Measurements from ENCODE around the gene ZSCAN21.

ZSCAN21 gene

DNA sequence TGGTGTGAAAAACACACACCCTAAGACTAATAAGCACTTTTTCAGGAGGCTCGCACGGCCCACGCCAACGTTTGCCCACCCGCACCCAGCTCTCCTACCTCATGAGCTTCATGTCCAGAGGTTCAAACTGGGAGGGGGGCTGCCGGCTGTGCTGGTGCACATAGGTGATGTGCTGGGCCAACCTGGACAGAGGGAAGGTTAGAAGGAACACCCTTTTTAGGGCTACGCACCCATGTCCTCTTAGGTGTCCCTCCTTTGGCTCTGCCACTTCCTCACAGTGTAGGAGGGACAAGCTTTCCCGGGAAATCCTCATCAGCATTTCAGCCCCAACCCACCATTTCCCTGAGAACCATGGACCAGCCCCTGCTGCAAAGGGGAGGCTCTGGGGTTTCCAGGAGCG is 45.7 kb downstream of the ZSCAN21 start:
- DNase-seq (ENCODE audit: extremely low read depth in 1 of 2, low read depth in 1 of 2) = no peak

DNA sequence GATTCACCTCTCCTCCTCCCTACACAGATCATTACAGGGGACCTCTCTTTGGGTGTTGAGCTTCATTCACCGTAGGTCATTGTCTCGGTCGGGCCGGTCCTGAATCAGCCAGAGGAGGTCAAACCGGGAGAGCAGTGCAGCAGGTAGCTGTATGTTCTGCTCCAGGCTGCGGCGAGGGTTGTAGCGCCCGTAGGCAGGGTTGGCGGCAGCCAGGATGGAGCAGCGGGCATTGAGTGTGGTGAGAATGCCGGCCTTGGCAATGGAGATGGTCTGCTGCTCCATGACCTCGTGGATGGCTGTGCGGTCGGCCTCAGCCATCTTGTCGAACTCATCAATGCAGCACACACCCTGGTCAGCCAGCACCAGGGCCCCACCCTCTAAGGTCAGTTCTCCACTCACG is 46.1 kb downstream of the ZSCAN21 start:
- no peak for DNase-seq (ENCODE audit: extremely low read depth in 1 of 2, low read depth in 1 of 2)

DNA sequence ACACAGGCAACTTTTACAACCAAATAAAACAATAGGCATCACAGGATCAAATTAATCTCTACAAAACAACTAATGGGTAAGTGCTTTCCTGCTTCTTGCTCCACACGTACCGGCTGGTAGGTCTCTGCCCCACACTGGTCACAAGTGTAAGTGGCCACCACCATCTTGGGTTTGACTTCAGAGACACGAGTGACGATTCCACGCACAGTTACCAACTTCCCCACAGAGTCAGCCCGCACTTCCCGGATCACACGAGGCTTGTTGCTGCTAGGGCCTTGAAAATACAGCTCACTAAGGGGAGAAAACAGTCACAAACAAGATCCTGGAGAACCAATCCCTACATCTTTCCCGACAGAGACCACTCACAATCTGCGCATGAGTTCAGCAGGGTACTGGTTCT is 49.3 kb downstream of the ZSCAN21 start:
- DNase-seq (ENCODE audit: extremely low read depth in 1 of 2, low read depth in 1 of 2) = no peak

DNA sequence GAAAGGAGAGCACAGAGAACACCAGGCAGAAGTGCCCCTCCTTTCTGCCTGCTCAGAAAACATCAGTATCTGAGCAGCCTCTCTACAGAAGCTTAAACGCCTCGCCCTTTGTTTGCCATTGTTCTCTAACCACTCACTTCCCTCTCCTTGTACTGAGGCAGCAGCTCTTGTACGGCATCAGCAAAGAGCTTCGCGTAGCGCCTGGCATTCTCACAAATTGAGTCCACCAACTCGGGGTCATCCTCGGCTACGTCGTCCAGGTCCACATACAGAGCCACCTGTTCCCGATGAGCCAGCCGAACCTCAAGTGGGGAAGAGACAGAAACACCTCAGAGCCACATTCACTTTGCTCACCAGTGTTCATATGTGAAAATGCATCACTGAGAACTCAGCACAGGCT is 49.9 kb downstream of the ZSCAN21 start:
- no peak for DNase-seq (ENCODE audit: extremely low read depth in 1 of 2, low read depth in 1 of 2)

DNA sequence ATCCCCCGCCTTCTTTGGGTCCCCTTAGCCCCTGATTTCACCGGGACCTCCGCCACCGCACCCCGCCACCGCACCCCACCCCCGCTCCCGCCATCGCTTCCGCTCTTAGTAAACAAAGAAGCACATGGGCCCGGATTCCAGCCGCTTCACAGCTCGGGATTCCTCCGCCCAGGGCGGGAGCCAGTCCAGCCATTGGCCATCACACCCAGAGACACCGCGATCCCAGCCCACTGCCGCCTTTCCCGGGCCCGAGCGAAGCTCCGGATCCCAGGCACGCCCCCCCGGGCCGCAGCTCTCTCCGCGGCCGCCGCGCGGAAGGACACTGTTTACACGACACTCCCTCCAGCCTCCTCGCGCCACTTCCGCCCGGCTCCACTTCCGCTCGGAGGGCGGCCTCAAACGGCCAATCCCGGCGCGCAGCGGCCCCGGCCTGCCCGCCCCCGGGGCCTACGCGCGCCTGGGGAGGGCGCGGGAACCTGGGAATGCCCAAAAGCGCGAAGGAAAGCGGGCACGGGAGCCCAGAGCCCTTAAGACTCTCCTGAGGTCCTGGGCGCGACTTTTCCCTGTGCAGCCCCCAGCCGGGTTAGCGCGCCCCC is 50.9 kb downstream of the ZSCAN21 start:
- DNase-seq (ENCODE audit: extremely low read depth in 1 of 2, low read depth in 1 of 2) = peak; percentile 71 to 77

DNA sequence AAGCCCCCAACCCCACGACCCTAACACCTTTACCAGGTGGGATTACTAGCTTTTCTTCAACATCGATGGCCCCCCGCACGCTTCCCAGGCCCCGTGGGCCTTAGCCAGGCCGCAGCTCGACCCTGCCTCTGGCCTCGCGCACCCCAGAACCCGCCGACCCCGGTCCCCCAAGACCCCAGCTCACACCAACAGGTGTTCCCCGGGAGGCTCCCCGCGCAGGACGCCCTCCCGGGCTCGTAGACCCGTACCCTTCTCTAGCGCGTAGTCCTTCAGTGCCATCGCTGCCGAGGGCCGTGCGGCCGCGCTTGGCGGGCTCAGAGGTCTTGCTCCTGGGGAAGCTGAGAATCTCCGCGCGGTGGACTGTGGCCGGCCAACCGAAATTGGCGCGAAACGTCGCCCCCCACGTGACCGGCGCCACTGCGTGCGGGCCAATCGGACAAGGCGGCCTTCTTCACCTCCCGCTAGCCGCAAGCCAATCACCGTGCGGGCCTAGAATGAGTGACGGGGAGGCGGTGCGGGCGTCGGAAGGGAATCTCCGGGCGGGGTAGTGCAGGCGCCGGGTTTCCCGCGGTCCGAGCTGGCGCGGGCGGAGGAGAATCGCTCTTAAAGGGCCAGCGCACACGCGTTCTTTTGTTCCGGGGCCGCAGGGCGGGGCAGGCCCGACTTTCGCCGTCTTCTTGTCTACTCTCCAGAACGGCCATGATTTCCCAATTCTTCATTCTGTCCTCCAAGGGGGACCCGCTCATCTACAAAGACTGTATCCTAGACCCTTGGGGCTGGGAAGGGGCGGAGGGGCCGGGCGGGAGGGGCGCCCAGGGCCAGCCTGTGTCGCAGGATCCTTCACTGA is 51.7 kb downstream of the ZSCAN21 start, which contains the start of the genes AP4M1 and MCM7:
AP4M1 (plus strand) TSS at position 628 of the 847 bp plus-strand sequence; CDS start at position 700, 72 bp downstream.
MCM7 (minus strand) TSS at position 382 of the 847 bp plus-strand sequence; CDS start at position 279, 103 bp downstream.
- DNase-seq (ENCODE audit: extremely low read depth in 1 of 2, low read depth in 1 of 2) = peak; percentile 98

DNA sequence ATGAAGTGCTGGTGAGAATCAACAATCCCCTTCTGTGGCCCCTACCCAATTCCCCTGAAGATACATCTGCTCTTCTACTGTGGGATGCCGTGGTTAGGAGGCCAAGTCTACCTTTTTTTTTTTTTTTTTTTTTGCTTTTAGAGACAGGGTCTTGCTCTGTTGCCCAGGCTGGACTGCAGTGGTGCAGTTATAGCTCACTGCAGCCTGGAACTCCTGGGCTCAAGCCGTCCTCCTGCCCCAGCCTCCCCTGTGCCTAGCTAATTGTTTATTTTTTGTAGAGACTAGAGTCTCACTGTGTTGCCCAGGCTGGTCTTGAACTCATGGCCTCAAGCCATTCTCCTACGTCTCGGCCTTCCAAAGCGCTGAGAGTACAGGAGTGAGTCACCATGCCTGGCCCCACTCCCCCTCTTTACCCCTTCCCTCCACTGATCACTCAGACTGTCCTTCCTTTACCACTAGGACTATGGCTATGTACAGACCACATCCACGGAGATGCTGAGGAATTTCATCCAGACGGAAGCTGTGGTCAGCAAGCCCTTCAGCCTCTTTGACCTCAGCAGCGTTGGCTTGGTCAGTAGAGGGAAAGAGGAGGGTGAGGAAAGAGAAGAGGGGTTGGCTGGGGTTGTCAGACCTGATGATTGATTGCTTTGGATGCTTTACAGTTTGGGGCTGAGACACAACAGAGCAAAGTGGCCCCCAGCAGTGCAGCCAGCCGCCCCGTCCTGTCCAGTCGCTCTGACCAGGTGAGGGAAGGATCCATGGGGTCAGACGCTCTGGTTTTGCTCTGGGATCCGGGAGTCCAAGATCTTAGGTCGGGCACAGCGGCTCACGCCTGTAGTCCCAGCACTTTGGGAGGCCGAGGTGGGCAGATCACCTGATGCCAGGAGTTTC is 53.6 kb downstream of the ZSCAN21 start:
- no peak for DNase-seq (ENCODE audit: extremely low read depth in 1 of 2, low read depth in 1 of 2)

DNA sequence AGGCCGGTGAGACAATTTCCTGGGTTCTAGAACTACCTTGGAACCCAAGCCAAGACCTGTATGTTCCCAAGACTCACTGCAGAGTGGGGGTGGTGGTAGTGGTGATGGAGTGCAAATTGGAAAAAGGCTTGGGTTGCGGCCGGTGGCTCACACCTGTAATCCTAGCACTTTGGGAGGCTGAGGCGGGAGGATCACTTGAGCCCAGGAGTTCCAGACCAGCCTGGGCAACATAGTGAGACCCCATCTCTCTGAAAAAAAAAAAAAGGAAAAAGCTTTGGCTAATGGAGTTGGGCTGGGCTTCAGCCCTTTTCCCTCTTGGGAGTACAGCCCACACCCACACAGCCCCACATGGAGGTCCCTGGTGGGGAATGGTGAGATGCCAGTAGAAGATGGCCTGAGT is 56.0 kb downstream of the ZSCAN21 start:
- DNase-seq (ENCODE audit: extremely low read depth in 1 of 2, low read depth in 1 of 2) = no peak

DNA sequence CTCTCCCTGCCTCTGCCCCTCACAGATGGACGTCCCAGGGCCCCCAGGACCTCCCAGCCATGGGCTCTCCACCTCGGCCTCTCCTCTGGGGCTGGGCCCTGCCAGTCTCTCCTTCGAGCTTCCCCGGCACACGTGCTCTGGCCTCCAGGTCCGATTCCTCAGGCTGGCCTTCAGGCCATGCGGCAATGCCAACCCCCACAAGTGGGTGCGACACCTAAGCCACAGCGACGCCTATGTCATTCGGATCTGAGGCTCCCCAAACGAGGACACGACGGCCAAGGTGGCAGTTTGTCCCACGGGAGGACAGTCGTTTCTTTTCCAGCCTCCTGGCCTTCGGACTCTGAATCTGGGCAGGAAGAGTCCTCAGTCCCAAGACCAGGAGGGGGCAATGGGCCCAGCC is 57.1 kb downstream of the ZSCAN21 start:
- no peak for DNase-seq (ENCODE audit: extremely low read depth in 1 of 2, low read depth in 1 of 2)

DNA sequence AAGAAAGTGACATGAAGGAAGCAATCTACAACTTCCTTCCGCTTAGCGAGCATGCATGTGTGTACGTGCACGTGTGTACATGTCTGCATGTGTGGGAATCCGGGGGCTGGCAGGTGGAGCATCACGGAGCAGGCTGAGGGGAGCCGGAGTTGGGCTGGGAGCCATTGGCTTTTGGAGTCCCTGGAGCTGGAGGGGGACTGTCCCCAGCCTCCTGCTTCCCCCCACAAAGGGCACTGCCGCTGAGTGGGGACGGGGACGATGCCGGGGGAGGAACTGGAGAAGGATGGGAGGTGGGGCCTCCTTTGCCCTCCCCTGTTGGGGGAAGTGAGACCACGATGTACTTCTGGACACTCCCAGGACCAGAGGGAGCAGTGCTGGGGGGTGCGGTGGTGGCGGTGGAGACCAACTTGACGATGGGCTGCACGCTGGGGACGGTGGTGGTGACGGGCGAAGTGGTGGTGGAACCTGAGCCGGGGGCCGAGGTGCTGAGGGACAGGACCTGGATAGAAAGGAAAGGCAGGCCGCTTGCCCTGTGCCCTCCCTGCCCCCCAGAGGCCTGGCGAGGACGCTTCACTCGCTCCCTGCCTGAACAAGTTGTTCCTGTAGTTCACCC is 57.7 kb downstream of the ZSCAN21 start:
- DNase-seq (ENCODE audit: extremely low read depth in 1 of 2, low read depth in 1 of 2) = no peak

DNA sequence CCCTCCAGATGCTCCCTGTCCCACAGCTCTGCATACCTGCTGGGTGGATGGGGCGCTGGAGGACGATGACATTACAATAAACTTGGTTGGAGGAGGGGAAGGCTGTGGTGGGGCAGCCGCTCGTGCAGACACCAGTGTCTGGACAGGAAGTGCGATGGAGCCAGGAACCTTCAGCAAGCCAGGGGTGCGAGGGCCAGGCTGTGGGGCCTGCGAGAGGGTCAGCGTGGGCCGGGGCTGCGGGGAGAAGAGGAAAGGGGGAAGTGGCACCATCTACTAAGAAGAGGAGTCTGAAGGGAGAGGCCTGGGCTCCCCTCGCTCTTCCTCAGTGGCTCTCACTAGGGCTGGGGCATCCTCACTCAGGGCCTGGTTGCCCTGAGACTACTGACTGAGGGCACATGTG is 58.3 kb downstream of the ZSCAN21 start:
- no peak for DNase-seq (ENCODE audit: extremely low read depth in 1 of 2, low read depth in 1 of 2)

DNA sequence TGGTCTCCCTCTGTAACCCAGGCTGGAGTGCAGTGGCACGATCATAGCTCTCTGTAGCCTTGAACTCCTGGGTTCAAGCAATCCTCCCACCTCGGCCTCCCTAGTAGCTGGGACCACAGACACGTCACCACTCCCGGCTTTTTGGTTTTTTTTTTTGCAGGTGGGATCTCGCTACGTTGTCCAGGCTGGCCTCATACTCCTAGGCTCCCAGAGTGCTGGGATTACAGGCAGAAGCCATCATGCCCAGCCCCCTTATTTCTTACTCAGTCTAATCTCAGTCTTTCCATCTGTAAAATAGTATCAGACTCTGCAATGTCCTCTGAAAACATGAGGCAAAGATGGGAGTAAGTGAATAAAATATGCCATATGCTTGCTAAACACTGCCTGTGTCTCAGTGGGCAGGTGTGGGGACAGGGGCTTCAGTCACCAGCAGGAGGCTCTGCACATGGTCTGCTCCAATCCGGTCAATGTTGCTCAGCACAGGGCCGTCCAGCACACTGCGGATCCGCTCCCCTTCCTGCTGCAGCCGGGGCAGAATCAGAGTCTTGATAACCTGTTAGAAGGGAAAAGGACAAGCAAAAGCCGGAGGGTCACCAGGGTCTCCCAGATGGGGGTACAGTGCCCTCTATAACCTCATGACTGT is 60.1 kb downstream of the ZSCAN21 start:
- DNase-seq (ENCODE audit: extremely low read depth in 1 of 2, low read depth in 1 of 2) = no peak

DNA sequence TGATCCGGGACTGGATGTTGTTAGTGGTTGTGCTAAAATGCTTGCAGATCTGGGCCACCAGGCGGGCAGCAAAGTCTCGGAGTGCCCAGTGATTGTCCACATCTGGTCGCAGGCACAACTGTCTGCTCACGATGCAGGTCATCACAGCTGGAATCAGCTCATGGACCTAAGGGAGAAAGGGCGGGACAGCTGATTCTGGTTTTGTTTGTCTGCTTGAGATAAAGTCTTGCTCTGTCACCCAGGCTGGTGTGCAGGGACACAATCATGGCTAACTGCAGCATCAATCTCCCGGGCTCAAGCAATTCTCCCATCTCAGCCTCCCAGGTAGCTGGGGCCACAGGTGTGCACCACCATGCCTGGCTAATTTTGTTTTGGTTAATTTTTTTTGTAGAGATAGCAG is 61.6 kb downstream of the ZSCAN21 start:
- DNase-seq (ENCODE audit: extremely low read depth in 1 of 2, low read depth in 1 of 2) = no peak

DNA sequence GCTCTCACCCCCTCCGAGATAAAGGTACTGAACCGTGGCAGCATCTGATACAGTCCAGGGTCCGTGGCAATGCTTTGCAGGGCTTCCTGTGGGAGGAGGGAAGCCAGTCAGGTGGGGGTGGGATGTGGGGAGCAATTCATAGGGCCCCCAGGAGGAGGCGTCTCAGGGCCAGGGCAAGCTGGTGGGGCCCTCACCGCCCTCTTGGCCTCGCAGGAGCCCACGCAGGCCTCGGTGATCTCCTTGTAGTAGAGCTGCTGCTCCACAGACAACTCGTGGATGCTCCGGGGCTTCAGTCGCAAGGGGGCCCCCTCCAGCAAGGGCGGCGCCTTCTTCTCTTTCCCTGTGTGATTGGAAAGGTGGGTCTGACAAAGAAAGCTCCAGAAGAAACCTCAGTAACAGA is 62.3 kb downstream of the ZSCAN21 start:
- no peak for DNase-seq (ENCODE audit: extremely low read depth in 1 of 2, low read depth in 1 of 2)

Measured in stimulated activated CD8-positive, alpha-beta memory T cell treated with anti-CD3 and anti-CD28 coated beads, Interleukin-7, amount 100 ng/mL, for 48 hours (primary cell).